ACC112 (cell line): ENCODE measurements around the gene NEURL1.

Experiments
- H2AFZ ChIP-seq: fragments of 200-600 bp; sonication (generic); one replicate; pipeline ENCODE4 v1.6.0; 2017; ENCODE audit warnings: antibody characterized with exemption, low read length; ENCODE audit not compliant: unreplicated experiment
- H3K27ac ChIP-seq: fragments of 200-600 bp; sonication (generic); 2 replicates; pipeline ENCODE4 v1.5.1; 2014; ENCODE audit warnings: low read depth, mild to moderate bottlenecking, antibody characterized with exemption, low read length, moderate library complexity
- H3K27me3 ChIP-seq: fragments of 200-600 bp; sonication (generic); 2 replicates; pipeline ENCODE4 v1.6.1; 2014; ENCODE audit warnings: mild to moderate bottlenecking, antibody characterized with exemption, low read length, moderate library complexity, mixed read lengths; ENCODE audit not compliant: insufficient read depth
- H3K36me3 ChIP-seq: fragments of 200-600 bp; sonication (generic); 2 replicates; pipeline ENCODE4 v1.6.1; 2016; ENCODE audit warnings: mild to moderate bottlenecking, antibody characterized with exemption, low read length, moderate library complexity, mixed read lengths; ENCODE audit not compliant: insufficient read depth
- H3K4me1 ChIP-seq: fragments of 200-600 bp; sonication (generic); one replicate; pipeline ENCODE4 v1.6.1; 2016; ENCODE audit warnings: low read length, mixed read lengths; ENCODE audit not compliant: insufficient read depth, unreplicated experiment, control insufficient read depth
- H3K4me3 ChIP-seq: fragments of 200-600 bp; sonication (generic); 2 replicates; pipeline ENCODE4 v1.5.1; 2014; ENCODE audit warnings: mild to moderate bottlenecking, low read depth, low read length
- H3K79me2 ChIP-seq: fragments of 200-600 bp; sonication (generic); one replicate; pipeline ENCODE4 v1.6.0; 2016; ENCODE audit warnings: low read length; ENCODE audit not compliant: control insufficient read depth, unreplicated experiment, insufficient read depth

The NEURL1 gene

GRCh38 chr10:103465411-103466179 is 27.9 kb upstream of the NEURL1 start:
- no peaks in the 10 kb centered on the region for H3K79me2 ChIP-seq
- H3K27me3 ChIP-seq, result no peaks in the 10 kb centered on the region
- H3K4me3 ChIP-seq, result no peak overlapping the region
- no peaks in the 10 kb centered on the region for H3K36me3 ChIP-seq
- H3K4me1 ChIP-seq, result peaks cover 3% of the 10 kb centered on the region
- no peak overlapping the region for H3K27ac ChIP-seq
- no peak overlapping the region for H2AFZ ChIP-seq

DNA sequence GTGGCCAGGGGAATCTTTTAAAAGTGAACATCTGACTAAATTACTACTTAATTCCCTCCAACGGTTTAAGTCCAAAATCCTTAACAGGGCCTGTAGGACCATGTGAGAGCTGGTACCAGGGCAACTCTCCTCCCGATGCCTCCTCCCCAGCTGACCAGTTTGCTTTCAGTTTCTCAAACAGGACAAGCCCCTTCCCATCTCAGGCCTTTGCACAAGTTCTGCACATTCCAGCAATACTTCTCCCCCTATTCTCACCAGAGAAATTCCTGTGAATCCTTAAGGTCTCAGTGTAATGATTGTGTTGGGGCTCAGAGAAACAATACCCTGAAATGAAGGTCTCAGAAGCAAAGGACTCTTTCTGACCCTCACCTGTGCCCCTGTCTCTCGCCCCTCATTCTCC is 26.8 kb upstream of the NEURL1 start:
- peaks cover 14% of the 10 kb centered on the region for H3K4me1 ChIP-seq
- H2AFZ ChIP-seq, result no peak overlapping the region

GRCh38 chr10:103467406-103467805 is 26.1 kb upstream of the NEURL1 start:
- Histone ChIP-seq H3K4me3 (no peak overlapping the region), H2AFZ (no peak overlapping the region), H3K27me3 (no peaks in the 10 kb centered on the region), H3K27ac (no peak overlapping the region), H3K79me2 (no peaks in the 10 kb centered on the region), H3K4me1 (peaks cover 18% of the 10 kb centered on the region), H3K36me3 (no peaks in the 10 kb centered on the region)

More for the DNA sequence above, 26.8 kb upstream of the NEURL1 start:
- Histone ChIP-seq H3K27me3 (no peaks in the 10 kb centered on the region), H3K4me3 (no peak overlapping the region), H3K27ac (no peak overlapping the region), H3K36me3 (no peaks in the 10 kb centered on the region), H3K79me2 (no peaks in the 10 kb centered on the region)

DNA sequence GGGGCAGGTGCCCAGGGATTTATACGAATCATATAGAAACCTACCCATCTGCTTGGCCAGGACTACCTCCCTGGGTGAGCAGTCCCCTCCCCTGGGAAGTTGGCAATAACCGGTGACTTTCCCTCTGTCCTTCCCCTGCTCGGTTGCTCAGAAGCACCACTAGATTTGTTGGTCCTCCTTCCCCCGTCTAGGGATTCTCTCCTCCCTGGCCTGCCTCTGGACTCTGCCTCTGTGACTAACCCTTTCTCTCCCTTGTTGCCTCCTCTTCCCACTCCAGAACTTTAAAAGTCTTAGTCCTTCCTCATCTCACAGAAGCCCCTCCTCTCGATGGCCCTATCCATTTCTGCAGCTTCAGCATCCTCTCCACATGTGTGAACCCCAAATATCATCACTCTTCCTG is 24.3 kb upstream of the NEURL1 start:
- Histone ChIP-seq H3K36me3 (no peaks in the 10 kb centered on the region), H3K27me3 (no peaks in the 10 kb centered on the region), H3K4me1 (peaks cover 15% of the 10 kb centered on the region), H3K79me2 (no peaks in the 10 kb centered on the region), H3K27ac (no peak overlapping the region), H3K4me3 (no peak overlapping the region), H2AFZ (no peak overlapping the region)

DNA sequence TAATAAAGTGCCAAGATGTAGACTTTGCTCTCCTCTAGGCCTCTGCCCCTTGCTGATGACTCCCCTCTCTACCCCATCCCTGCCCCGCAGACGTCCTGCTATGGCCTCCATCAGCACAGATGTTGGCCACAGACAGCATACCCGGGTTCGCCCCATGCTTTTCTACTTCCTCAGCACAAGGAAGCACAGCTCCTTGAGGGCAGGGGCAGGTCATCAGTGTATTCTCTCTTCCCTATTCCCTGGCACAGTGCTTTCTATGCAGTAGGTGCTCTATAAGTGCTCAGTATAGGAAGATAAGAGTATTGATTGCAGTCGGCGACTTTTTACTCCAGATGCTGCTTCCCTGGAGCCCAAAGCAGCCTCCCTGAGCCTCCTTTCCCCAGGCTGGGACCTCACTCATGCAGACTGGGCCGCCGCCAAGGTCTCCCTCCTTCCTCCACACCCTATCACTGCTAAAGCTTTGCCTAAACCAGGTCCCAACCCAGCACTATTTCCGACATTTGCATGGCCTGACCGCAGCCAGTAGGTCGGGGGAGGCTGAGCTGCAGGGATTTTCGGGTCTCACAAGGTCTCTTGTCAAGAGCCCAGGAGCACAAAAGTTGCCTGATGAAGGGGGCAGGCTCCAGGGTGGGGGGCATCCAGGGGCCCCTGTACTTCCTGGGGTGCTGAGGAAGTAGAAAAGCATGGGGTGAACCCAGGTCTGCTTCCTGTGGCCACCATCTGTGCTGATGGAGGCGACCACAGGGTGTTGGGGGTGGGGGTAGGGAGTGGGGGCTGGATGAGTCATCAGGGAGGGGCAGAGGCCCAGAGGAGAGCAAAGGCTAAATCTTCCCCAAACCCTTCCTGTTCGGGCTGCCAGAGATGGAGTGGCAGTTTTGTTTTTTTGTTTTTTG is 22.5 kb upstream of the NEURL1 start:
- H3K4me1 ChIP-seq, result peaks cover 15% of the 10 kb centered on the region
- H3K79me2 ChIP-seq, result no peaks in the 10 kb centered on the region
- H3K27ac ChIP-seq, result no peak overlapping the region
- no peak overlapping the region for H3K4me3 ChIP-seq
- no peaks in the 10 kb centered on the region for H3K36me3 ChIP-seq
- H2AFZ ChIP-seq, result no peak overlapping the region
- no peaks in the 10 kb centered on the region for H3K27me3 ChIP-seq

DNA sequence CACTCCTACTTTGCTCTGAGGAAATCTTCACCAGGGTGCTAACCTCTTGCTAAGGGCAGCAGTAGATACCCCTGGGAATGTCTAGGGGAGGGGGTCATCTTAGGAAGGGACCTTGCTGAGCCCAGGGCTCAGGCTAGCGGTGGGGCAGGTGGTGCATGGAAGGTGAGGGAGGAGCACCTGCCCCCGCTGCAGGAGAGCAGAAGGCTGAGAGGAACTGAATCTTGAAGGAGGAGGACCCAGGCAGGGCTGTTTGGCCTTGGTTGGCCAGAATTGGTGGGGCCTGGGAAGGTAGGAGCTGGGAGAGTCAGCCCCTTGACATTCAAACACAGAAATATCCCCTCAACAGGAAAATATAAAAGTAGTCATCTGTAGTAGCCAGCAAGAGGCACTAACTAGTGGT is 21.5 kb upstream of the NEURL1 start:
- no peak overlapping the region for H3K27ac ChIP-seq
- peaks cover 15% of the 10 kb centered on the region for H3K4me1 ChIP-seq
- no peak overlapping the region for H2AFZ ChIP-seq
- H3K36me3 ChIP-seq, result no peaks in the 10 kb centered on the region
- H3K27me3 ChIP-seq, result no peaks in the 10 kb centered on the region
- H3K79me2 ChIP-seq, result no peaks in the 10 kb centered on the region
- no peak overlapping the region for H3K4me3 ChIP-seq

GRCh38 chr10:103473261-103473671 is 20.2 kb upstream of the NEURL1 start:
- Histone ChIP-seq H3K27ac (no peak overlapping the region), H2AFZ (no peak overlapping the region), H3K4me3 (no peak overlapping the region), H3K27me3 (no peaks in the 10 kb centered on the region), H3K4me1 (peaks cover 15% of the 10 kb centered on the region), H3K36me3 (no peaks in the 10 kb centered on the region), H3K79me2 (no peaks in the 10 kb centered on the region)

- Histone ChIP-seq H3K4me3 (no peak overlapping the region), H3K79me2 (no peaks in the 10 kb centered on the region), H3K27me3 (no peaks in the 10 kb centered on the region), H3K27ac (no peak overlapping the region), H2AFZ (no peak overlapping the region), H3K4me1 (peaks cover 18% of the 10 kb centered on the region), H3K36me3 (no peaks in the 10 kb centered on the region)
Observed at GRCh38 chr10:103474077-103474476, 19.4 kb upstream of the NEURL1 start.

DNA sequence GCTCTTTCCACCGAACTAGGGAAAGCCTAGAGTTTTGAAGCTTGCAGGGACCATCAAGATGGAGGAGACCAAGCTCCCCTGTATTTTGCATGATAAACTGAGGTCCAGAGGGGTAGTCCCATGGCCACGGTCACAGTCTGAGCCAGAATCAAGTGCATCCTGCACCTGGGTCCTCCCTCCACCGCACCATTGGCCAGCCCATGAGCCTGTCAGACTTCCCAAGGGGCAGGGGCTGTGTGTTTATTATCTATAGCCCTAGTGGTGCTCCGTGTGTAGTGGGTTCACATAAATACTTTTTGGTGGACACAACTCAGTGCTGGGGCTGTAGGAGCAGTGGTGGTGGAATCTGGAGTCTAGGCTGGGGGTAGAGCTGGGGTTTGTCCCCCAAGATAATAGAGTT is 18.1 kb upstream of the NEURL1 start:
- Histone ChIP-seq H3K36me3 (no peaks in the 10 kb centered on the region), H3K4me1 (peaks cover 29% of the 10 kb centered on the region), H3K79me2 (no peaks in the 10 kb centered on the region), H3K4me3 (no peak overlapping the region), H3K27ac (no peak overlapping the region), H2AFZ (no peak overlapping the region), H3K27me3 (no peaks in the 10 kb centered on the region)

DNA sequence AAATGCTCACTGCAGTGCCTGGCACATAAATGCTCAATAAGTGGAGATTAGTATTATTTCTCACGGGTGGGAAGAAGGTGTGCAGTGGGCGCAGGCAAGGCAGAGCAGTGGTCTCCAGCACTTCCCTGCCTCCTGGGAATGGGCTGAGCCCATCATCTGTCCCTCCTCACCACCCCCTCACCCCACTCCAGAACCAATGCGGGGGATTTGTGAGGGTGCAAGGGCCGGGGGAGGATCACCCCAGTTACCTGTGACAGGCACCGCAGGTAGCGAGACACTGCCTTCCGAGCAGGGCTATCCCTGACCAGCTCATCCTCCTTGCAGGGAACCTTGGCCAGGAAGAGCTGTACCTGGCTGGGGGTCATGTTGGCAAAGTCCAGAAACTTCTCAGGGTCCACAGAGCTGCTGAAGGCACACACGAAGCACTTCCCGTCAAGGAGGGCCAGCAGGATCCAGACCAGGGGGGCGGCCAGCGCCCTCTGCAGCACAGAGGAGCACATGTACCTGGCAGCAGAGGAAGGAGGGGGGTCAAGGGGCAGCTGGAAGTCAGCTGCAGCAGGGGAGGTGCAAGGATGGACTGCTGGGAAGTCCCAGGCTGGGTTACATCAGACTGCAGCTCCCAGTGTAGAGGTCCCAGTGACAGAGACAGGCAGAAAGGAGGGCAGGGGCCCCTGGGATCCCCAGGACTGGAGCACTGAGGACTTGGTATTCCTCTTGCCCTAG is 17.3 kb upstream of the NEURL1 start:
- H3K79me2 ChIP-seq, result no peaks in the 10 kb centered on the region
- peaks cover 30% of the 10 kb centered on the region for H3K4me1 ChIP-seq
- H3K27me3 ChIP-seq, result no peaks in the 10 kb centered on the region
- H3K4me3 ChIP-seq, result no peak overlapping the region
- no peak overlapping the region for H2AFZ ChIP-seq
- H3K36me3 ChIP-seq, result no peaks in the 10 kb centered on the region
- H3K27ac ChIP-seq, result no peak overlapping the region
